ENCODE measurements around the gene SCAMP1. TPM values are rescaled to one million over a fixed set of nuclear protein-coding genes. Genes with fewer than 3 reads are reported as not detected.
A peak's percentile ranks its signal among the peaks of the same experiment; 100 is the strongest.

The SCAMP1 gene
- total RNA-seq, 2 experiments from 2014 or later: 18.0 to 41.1 TPM

DNA sequence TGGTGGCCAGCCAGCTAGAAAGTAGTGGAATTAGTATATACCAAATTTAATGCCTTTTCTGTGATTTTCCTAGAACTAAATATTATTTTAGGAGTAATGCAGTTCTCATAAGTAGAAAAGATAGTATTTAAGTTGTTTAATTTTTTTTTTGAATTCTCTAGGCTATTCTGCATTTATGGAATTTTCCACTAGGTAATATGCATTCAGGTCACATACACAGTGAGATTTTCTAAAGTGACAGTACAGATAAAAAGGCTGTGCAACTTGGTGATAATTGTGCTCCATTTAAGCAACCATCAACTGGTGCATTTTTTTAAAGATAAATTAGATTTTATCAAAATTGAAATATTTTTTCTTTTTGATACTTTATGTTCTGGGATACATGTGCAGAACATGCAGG lies 111.5 kb downstream of the SCAMP1 start:
- Histone ChIP-seq H3K9me2 (ENCODE audit: insufficient read depth, low read length) (no peaks in the 10 kb centered on the region), H3K4me2 (ENCODE audit: low read length) (no peak overlapping the region), H3K4me1 (ENCODE audit: insufficient read depth, low read length, poor library complexity, severe bottlenecking) (no peaks in the 10 kb centered on the region), H3K79me2 (ENCODE audit: insufficient read depth, low read depth, low read length) (no peaks in the 10 kb centered on the region), H4K20me1 (ENCODE audit: insufficient read depth, low read length) (0 out of 2 replicates have a peak, but pooled peaks cover 4% of the 10 kb centered on the region), H2AFZ (ENCODE audit: low read length) (no peak overlapping the region), H3K9me3 (ENCODE audit: low read length) (no peaks in the 10 kb centered on the region), H3K36me3 (ENCODE audit: insufficient read depth, low read length) (peaks cover 6% of the 10 kb centered on the region), H3K4me3 (ENCODE audit: low read depth, low read length, poor library complexity, severe bottlenecking) (no peak overlapping the region), H3K27ac (ENCODE audit: low read depth, low read length, poor library complexity, severe bottlenecking) (no peak overlapping the region)
- BruUV-seq (replicated peaks): no TSS peak
- TF ChIP-seq, protein P1, sequence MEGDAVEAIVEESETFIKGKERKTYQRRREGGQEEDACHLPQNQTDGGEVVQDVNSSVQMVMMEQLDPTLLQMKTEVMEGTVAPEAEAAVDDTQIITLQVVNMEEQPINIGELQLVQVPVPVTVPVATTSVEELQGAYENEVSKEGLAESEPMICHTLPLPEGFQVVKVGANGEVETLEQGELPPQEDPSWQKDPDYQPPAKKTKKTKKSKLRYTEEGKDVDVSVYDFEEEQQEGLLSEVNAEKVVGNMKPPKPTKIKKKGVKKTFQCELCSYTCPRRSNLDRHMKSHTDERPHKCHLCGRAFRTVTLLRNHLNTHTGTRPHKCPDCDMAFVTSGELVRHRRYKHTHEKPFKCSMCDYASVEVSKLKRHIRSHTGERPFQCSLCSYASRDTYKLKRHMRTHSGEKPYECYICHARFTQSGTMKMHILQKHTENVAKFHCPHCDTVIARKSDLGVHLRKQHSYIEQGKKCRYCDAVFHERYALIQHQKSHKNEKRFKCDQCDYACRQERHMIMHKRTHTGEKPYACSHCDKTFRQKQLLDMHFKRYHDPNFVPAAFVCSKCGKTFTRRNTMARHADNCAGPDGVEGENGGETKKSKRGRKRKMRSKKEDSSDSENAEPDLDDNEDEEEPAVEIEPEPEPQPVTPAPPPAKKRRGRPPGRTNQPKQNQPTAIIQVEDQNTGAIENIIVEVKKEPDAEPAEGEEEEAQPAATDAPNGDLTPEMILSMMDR (conservative IDR thresholded peaks at IDR 0.05; ENCODE audit: low read length): no peak
- no peak for TF ChIP-seq EZH2phosphoT487 (IDR thresholded peaks at IDR 0.05; ENCODE audit: borderline replicate concordance, low read depth, low read length)
- no peak for DNase-seq (ENCODE audit: low spot score)
- intact Hi-C loops (cut with micrococcal nuclease; ENCODE audit: unreplicated experiment): no loop called here
- POLR2A ChIA-PET: interaction anchor here (0.8 kb wide), 1 partner anchor 494 kb away, joined by 3 read pairs; no protein-coding TSS in a partner anchor
- CTCF ChIA-PET (ENCODE audit: unreplicated experiment): no interaction called here

DNA sequence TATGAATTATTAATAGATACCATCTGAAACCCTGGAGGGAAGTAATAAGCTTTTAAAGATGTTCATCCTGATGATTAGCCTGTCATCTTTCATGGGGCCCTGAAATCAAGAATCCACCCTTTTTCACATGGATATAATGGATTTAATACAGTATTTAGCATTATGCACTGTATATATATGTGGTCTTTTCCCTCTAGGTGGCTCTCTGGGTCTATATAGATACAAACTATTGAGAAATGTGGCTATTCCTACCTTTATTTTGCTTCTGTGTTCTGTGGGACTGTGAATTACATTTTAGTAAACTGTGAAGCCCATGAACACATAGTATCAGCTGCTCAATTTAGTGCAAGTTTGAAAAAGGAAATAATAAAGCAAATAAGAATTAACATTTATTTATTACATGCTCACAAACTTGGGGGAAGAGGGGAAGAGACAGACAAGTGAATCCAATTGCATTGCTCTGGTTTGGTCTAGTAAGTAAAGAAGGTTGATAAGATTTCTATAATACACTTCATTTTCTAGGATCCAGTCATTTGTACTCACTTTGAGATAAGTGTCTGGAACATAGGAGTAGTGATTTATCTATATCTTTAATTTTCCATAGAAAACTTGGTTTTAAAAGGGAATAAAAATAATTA lies 112.2 kb downstream of the SCAMP1 start:
- H4K20me1 ChIP-seq (ENCODE audit: insufficient read depth, low read length): 0 out of 2 replicates have a peak, but pooled peaks cover 4% of the 10 kb centered on the region
- H3K27ac ChIP-seq (ENCODE audit: low read depth, low read length, poor library complexity, severe bottlenecking): no peak overlapping the region
- H2AFZ ChIP-seq (ENCODE audit: low read length): no peak overlapping the region
- intact Hi-C loops (cut with micrococcal nuclease; ENCODE audit: unreplicated experiment): no loop called here
- H3K9me3 ChIP-seq (ENCODE audit: low read length): no peaks in the 10 kb centered on the region
- no TSS peak for BruUV-seq (replicated peaks)
- ChIA-PET CTCF (ENCODE audit: unreplicated experiment) (no interaction called here), POLR2A (interaction anchor here (0.6 kb wide), 1 partner anchor 546 kb away, joined by 4 read pairs; no protein-coding TSS in a partner anchor)
- H3K4me2 ChIP-seq (ENCODE audit: low read length): no peak overlapping the region
- DNase-seq (ENCODE audit: low spot score): peak; percentile 27
- peaks cover 11% of the 10 kb centered on the region for H3K36me3 ChIP-seq (ENCODE audit: insufficient read depth, low read length)
- no peaks in the 10 kb centered on the region for H3K4me1 ChIP-seq (ENCODE audit: insufficient read depth, low read length, poor library complexity, severe bottlenecking)
- no peaks in the 10 kb centered on the region for H3K9me2 ChIP-seq (ENCODE audit: insufficient read depth, low read length)
- TF ChIP-seq, protein P1 (conservative IDR thresholded peaks at IDR 0.05; ENCODE audit: low read length): peak; percentile 70
- no peak for TF ChIP-seq EZH2phosphoT487 (IDR thresholded peaks at IDR 0.05; ENCODE audit: borderline replicate concordance, low read depth, low read length)
- no peak overlapping the region for H3K4me3 ChIP-seq (ENCODE audit: low read depth, low read length, poor library complexity, severe bottlenecking)
- no peaks in the 10 kb centered on the region for H3K79me2 ChIP-seq (ENCODE audit: insufficient read depth, low read depth, low read length)

DNA sequence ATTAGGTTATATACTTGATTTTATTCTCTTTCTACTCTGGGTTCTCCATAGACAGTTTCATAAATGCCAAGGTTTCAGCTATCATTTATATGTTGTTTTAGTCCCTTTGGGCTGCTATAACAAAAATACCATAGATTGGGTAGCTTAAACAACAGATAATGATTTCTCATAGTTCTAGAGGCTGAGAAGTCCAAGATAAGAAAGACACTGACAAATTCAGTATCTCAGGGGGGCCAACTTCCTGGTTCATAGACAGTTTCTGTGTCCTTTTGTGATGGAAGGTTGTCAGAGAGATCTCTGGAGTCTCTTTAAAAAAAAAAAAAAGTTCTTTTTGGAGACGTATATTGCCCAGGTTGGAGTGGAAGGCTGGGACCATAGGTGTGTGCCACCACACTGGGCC lies 113.3 kb downstream of the SCAMP1 start:
- no peak for DNase-seq (ENCODE audit: low spot score)
- H3K36me3 ChIP-seq (ENCODE audit: insufficient read depth, low read length): peaks cover 15% of the 10 kb centered on the region
- H3K4me2 ChIP-seq (ENCODE audit: low read length): no peak overlapping the region
- H3K9me2 ChIP-seq (ENCODE audit: insufficient read depth, low read length): no peaks in the 10 kb centered on the region
- TF ChIP-seq EZH2phosphoT487 (IDR thresholded peaks at IDR 0.05; ENCODE audit: borderline replicate concordance, low read depth, low read length): no peak
- TF ChIP-seq, protein P1 (conservative IDR thresholded peaks at IDR 0.05; ENCODE audit: low read length): no peak
- H3K4me1 ChIP-seq (ENCODE audit: insufficient read depth, low read length, poor library complexity, severe bottlenecking): no peaks in the 10 kb centered on the region
- no peak overlapping the region for H2AFZ ChIP-seq (ENCODE audit: low read length)
- intact Hi-C loops (cut with micrococcal nuclease; ENCODE audit: unreplicated experiment): no loop called here
- no TSS peak for BruUV-seq (replicated peaks)
- H3K9me3 ChIP-seq (ENCODE audit: low read length): no peaks in the 10 kb centered on the region
- H4K20me1 ChIP-seq (ENCODE audit: insufficient read depth, low read length): 0 out of 2 replicates have a peak, but pooled peaks cover 4% of the 10 kb centered on the region
- H3K79me2 ChIP-seq (ENCODE audit: insufficient read depth, low read depth, low read length): no peaks in the 10 kb centered on the region
- no peak overlapping the region for H3K27ac ChIP-seq (ENCODE audit: low read depth, low read length, poor library complexity, severe bottlenecking)
- ChIA-PET CTCF (ENCODE audit: unreplicated experiment) (no interaction called here), POLR2A (interaction anchor here (0.5 to 0.7 kb wide), 3 partner anchors 129 to 461 kb away, joined by 3 to 5 read pairs (median 3); no protein-coding TSS in a partner anchor)
- no peak overlapping the region for H3K4me3 ChIP-seq (ENCODE audit: low read depth, low read length, poor library complexity, severe bottlenecking)

Data from OCI-LY7 (cell line).